ENCODE measurements around the gene MARK3. TPM values are rescaled to one million over a fixed set of nuclear protein-coding genes. Genes with fewer than 3 reads are reported as not detected.

The MARK3 gene
- total RNA-seq, 4 donors from 2014 or later = 61.3 to 98.0 (median 78.8) TPM

- in situ Hi-C loops (cut with MboI; ENCODE audit: low pct_ligation_motif_present in 1 of 4, low pct_unique_long_range_greater_than_20kb in 1 of 4, low sequenced_read_pairs in 3 of 4) = no loop called here
- intact Hi-C loops (cut with DNase I; ENCODE audit: low total_unique reads) = no loop called here
- H3K4me1 ChIP-seq = peaks cover 0 to 24% (median 3%) of the 10 kb centered on the region in 4 donors
- 87 to 92% methylated on average over 2 of the region's 2 CpGs for WGBS, 2 donors (ENCODE audit: low coverage in 1 of 2)
- H3K4me3 ChIP-seq = no peak overlapping the region
- H3K27ac ChIP-seq = no peak overlapping the region
- no peak for TF ChIP-seq POLR2AphosphoS5 (IDR thresholded peaks at IDR 0.05)
- no peaks in the 10 kb centered on the region for H3K27me3 ChIP-seq
- peaks cover 0 to 8% (median 0%) of the 10 kb centered on the region in 4 donors for H3K36me3 ChIP-seq
- DNase-seq = no peak
- H3K9me3 ChIP-seq = no peaks in the 10 kb centered on the region
These were observed 64.5 kb downstream of the MARK3 start for GRCh38 chr14:103449634-103450161.

DNA sequence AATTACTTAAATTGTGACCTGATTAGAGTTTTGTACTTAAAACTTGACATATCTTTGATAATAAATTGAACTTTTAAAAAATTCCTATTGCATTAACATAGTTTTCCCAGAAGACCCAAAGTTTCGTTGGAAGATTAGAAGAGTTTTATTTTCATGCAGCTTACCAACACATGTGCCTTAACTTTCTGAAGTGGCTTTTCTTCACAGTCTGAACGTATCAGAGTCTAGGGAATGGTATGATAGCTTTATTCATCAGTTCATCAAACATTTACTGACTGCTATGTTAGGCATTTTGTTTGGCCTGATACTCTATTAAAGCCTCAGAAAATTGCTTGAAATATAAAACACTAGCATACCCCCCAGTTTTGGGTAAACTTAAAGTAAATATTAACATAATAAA is 65.2 kb downstream of the MARK3 start:
- in situ Hi-C loops (cut with MboI; ENCODE audit: low pct_ligation_motif_present in 1 of 4, low pct_unique_long_range_greater_than_20kb in 1 of 4, low sequenced_read_pairs in 3 of 4) (no loop called here), intact Hi-C loops (cut with DNase I; ENCODE audit: low total_unique reads) (no loop called here)
- DNase-seq = no peak
- no peak overlapping the region for H3K4me3 ChIP-seq
- peaks cover 0 to 17% (median 1%) of the 10 kb centered on the region in 4 donors for H3K4me1 ChIP-seq
- peaks cover 0 to 8% (median 0%) of the 10 kb centered on the region in 4 donors for H3K36me3 ChIP-seq
- 76 to 81% methylated on average over 2 of the region's 2 CpGs for WGBS, 2 donors (ENCODE audit: low coverage in 1 of 2)
- H3K27ac ChIP-seq = no peak overlapping the region
- no peak for TF ChIP-seq POLR2A (IDR thresholded peaks at IDR 0.05)
- TF ChIP-seq POLR2AphosphoS5 (IDR thresholded peaks at IDR 0.05) = no peak
- no peak for TF ChIP-seq CTCF (IDR thresholded peaks at IDR 0.05)
- TF ChIP-seq EP300 (IDR thresholded peaks at IDR 0.05; ENCODE audit: low read depth) = no peak
- no peaks in the 10 kb centered on the region for H3K27me3 ChIP-seq
- H3K9me3 ChIP-seq = no peaks in the 10 kb centered on the region

DNA sequence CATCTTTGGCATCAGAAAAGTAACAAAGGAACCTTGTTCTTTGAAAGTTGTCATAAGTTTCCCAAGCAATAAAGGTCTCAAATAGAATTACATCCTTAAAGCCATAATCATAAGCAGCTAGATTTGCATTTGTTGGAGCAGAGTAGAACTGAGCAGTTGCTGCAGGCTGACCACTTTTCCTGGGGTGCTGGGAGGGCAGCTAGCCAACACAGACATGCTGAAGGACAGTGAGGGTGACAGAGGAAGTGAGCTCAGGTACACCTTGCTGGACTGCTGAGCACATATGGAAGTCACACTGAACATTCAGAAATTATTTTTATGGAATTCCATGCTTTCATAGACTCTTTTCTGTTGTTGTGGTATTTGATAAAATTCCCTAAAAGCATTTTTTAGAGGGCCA is 66.2 kb downstream of the MARK3 start:
- H3K27me3 ChIP-seq = no peaks in the 10 kb centered on the region
- in situ Hi-C loops (cut with MboI; ENCODE audit: low pct_ligation_motif_present in 1 of 4, low pct_unique_long_range_greater_than_20kb in 1 of 4, low sequenced_read_pairs in 3 of 4) = no loop called here

DNA sequence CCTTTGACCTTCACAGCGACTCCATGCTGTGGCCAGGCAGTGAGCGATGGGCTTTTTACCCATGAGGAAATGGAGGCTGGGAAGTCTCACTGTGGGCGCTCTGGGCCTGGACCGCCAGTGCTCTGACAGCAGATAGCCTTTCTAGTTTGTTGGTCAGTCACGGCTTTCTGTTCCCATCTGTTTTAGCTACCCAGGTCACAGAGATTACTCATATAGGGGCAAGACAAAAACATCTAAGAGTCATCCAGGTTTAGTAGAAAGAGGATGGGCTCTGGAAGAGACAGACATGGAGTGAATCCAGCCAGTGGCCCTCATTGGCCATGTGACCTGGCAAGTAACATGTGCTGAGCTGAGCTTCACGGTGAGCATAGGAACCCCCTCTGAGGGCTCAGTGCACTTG is 68.6 kb downstream of the MARK3 start:
- H3K4me3 ChIP-seq = no peak overlapping the region
- in situ Hi-C loops (cut with MboI; ENCODE audit: low pct_ligation_motif_present in 1 of 4, low pct_unique_long_range_greater_than_20kb in 1 of 4, low sequenced_read_pairs in 3 of 4) = no loop called here
- TF ChIP-seq CTCF (IDR thresholded peaks at IDR 0.05) = no peak
- no peak for TF ChIP-seq POLR2A (IDR thresholded peaks at IDR 0.05)
- no peak for TF ChIP-seq POLR2AphosphoS5 (IDR thresholded peaks at IDR 0.05)
- TF ChIP-seq EP300 (IDR thresholded peaks at IDR 0.05; ENCODE audit: low read depth) = no peak
- H3K27me3 ChIP-seq = no peaks in the 10 kb centered on the region
- intact Hi-C loops (cut with DNase I; ENCODE audit: low total_unique reads) = no loop called here
- H3K27ac ChIP-seq = no peak overlapping the region
- 98 to 100% methylated on average over 1 to 6 of the region's 6 CpGs for WGBS, 2 donors (ENCODE audit: low coverage in 1 of 2)
- H3K9me3 ChIP-seq = no peaks in the 10 kb centered on the region
- H3K4me1 ChIP-seq = peaks cover 0 to 18% (median 5%) of the 10 kb centered on the region in 4 donors
- DNase-seq = no peak
- H3K36me3 ChIP-seq = peaks cover 0 to 17% (median 0%) of the 10 kb centered on the region in 4 donors

More for the DNA sequence above, 66.2 kb downstream of the MARK3 start:
- Histone ChIP-seq H3K9me3 (no peaks in the 10 kb centered on the region), H3K4me3 (no peak overlapping the region), H3K4me1 (peaks cover 0 to 18% (median 3%) of the 10 kb centered on the region in 4 donors), H3K36me3 (peaks cover 0 to 8% (median 0%) of the 10 kb centered on the region in 4 donors), H3K27ac (no peak overlapping the region)
- intact Hi-C loops (cut with DNase I; ENCODE audit: low total_unique reads) = no loop called here
- DNase-seq = no peak
- TF ChIP-seq POLR2AphosphoS5 (IDR thresholded peaks at IDR 0.05) = no peak
- no peak for TF ChIP-seq EP300 (IDR thresholded peaks at IDR 0.05; ENCODE audit: low read depth)
- no peak for TF ChIP-seq CTCF (IDR thresholded peaks at IDR 0.05)
- TF ChIP-seq POLR2A (IDR thresholded peaks at IDR 0.05) = no peak
